Measurements from ENCODE around the gene DRAM1.

- TF ChIP-seq POLR2A (IDR thresholded peaks at IDR 0.05; ENCODE audit: low read depth, low read length), result no peak
- TF ChIP-seq, protein P1, sequence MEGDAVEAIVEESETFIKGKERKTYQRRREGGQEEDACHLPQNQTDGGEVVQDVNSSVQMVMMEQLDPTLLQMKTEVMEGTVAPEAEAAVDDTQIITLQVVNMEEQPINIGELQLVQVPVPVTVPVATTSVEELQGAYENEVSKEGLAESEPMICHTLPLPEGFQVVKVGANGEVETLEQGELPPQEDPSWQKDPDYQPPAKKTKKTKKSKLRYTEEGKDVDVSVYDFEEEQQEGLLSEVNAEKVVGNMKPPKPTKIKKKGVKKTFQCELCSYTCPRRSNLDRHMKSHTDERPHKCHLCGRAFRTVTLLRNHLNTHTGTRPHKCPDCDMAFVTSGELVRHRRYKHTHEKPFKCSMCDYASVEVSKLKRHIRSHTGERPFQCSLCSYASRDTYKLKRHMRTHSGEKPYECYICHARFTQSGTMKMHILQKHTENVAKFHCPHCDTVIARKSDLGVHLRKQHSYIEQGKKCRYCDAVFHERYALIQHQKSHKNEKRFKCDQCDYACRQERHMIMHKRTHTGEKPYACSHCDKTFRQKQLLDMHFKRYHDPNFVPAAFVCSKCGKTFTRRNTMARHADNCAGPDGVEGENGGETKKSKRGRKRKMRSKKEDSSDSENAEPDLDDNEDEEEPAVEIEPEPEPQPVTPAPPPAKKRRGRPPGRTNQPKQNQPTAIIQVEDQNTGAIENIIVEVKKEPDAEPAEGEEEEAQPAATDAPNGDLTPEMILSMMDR (conservative IDR thresholded peaks at IDR 0.05; ENCODE audit: low read depth, low read length), result no peak
Observed at GRCh38 chr12:101931498-101932326, 54.3 kb downstream of the DRAM1 start.

All from IMR-90 (cell line).